Globus pallidus (tissue), 1 donor: ENCODE data around the gene STX18.
"Not testable (repeated sequence)": the region's sequence is repeated elsewhere in the genome, so short reads cannot be mapped to it uniquely, and the experiment has no call there.

Experiments used
- DNase-seq: peaks from one replicate; pipeline ENCODE4 v3.0.0-alpha.2; 2015; ENCODE audit warnings: low spot score

STX18 gene

GRCh38 chr4:4541661-4542570 is at the start of gene STX18:
Gene STX18, minus strand, starts transcription at chr4:4542048. Its CDS starts 84 bp downstream, at chr4:4541964.
- peak; percentile 61 for DNase-seq

GRCh38 chr4:4591071-4591470 is 49.2 kb upstream of the STX18 start:
- DNase-seq, result no peak

- DNase-seq, result no peak
Observed at GRCh38 chr4:4590546-4590945, 48.7 kb upstream of the STX18 start.

- no peak for DNase-seq
Observed at GRCh38 chr4:4585012-4585670, 43.3 kb upstream of the STX18 start.

GRCh38 chr4:4583606-4584005 is 41.8 kb upstream of the STX18 start:
- no peak for DNase-seq

- DNase-seq, result no peak
Observed at GRCh38 chr4:4582653-4583052, 40.8 kb upstream of the STX18 start.

- no peak for DNase-seq
Observed at GRCh38 chr4:4580494-4580893, 38.6 kb upstream of the STX18 start.

GRCh38 chr4:4578981-4579380 is 37.1 kb upstream of the STX18 start:
- no peak for DNase-seq

GRCh38 chr4:4577359-4577875 is 35.6 kb upstream of the STX18 start:
- DNase-seq, result no peak

- peak; percentile 50 for DNase-seq
Observed at GRCh38 chr4:4575284-4576211, 33.7 kb upstream of the STX18 start.

- peak; percentile 40 for DNase-seq
Observed at GRCh38 chr4:4574792-4575191, 32.9 kb upstream of the STX18 start.

- DNase-seq, result no peak
Observed at GRCh38 chr4:4574052-4574451, 32.2 kb upstream of the STX18 start.

- no peak for DNase-seq
Observed at GRCh38 chr4:4572821-4573220, 31.0 kb upstream of the STX18 start.

GRCh38 chr4:4569861-4570260 is 28.0 kb upstream of the STX18 start:
- DNase-seq, result not testable (repeated sequence)

- no peak for DNase-seq
Observed at GRCh38 chr4:4568806-4569427, 27.1 kb upstream of the STX18 start.

- not testable (repeated sequence) for DNase-seq
Observed at GRCh38 chr4:4566359-4566758, 24.5 kb upstream of the STX18 start.

- DNase-seq, result no peak
Observed at GRCh38 chr4:4564522-4564921, 22.7 kb upstream of the STX18 start.

- DNase-seq, result peak; percentile 32
Observed at GRCh38 chr4:4560642-4561041, 18.8 kb upstream of the STX18 start.

GRCh38 chr4:4560136-4560535 is 18.3 kb upstream of the STX18 start:
- DNase-seq, result no peak

- DNase-seq, result no peak
Observed at GRCh38 chr4:4559596-4559995, 17.7 kb upstream of the STX18 start.

- DNase-seq, result no peak
Observed at GRCh38 chr4:4558881-4559280, 17.0 kb upstream of the STX18 start.

GRCh38 chr4:4555916-4556315 is 14.1 kb upstream of the STX18 start:
- no peak for DNase-seq
